Measurements from ENCODE around the gene KAT2B. TPM values are rescaled to one million over a fixed set of nuclear protein-coding genes. Genes with fewer than 3 reads are reported as not detected.

The KAT2B gene
- total and polyA plus RNA-seq, 4 donors: 7.5 to 58.5 (median 16.3) TPM

GRCh38 chr3:20154928-20155327 lies 114.7 kb downstream of the KAT2B start:
- Histone ChIP-seq H3K27me3 (ENCODE audit: control insufficient read depth in 4 of 4, insufficient read depth in 4 of 4, low read length in 3 of 4) (no peaks in the 10 kb centered on the region), H3K4me1 (ENCODE audit: control insufficient read depth in 4 of 4, insufficient read depth in 4 of 4, low read length in 3 of 4) (no peaks in the 10 kb centered on the region), H3K9me3 (ENCODE audit: control insufficient read depth in 4 of 4, low read length in 3 of 4) (no peaks in the 10 kb centered on the region), H3K36me3 (ENCODE audit: control insufficient read depth in 4 of 4, insufficient read depth in 3 of 4, low read depth in 1 of 4, low read length in 3 of 4) (peaks cover 0 to 14% (median 4%) of the 10 kb centered on the region in 4 donors), H3K4me3 (ENCODE audit: low read depth in 1 of 3, low read length in 3 of 3) (no peak overlapping the region), H3K9ac (ENCODE audit: low read depth in 1 of 2, low read length in 2 of 2) (no peak overlapping the region), H3K27ac (ENCODE audit: low read depth in 1 of 2, low read length in 2 of 2) (no peak overlapping the region)
- WGBS: 97% methylated on average over 4 of the region's 4 CpGs
- DNase-seq (ENCODE audit: low spot score): no peak
- TF ChIP-seq REST (IDR thresholded peaks at IDR 0.05) (no peak), JUND (IDR thresholded peaks at IDR 0.05) (no peak), RAD21 (IDR thresholded peaks at IDR 0.05) (no peak), EGR1 (IDR thresholded peaks at IDR 0.05; ENCODE audit: low read depth in 2 of 2) (no peak)

GRCh38 chr3:20160230-20160629 lies 120.0 kb downstream of the KAT2B start:
- Histone ChIP-seq H3K9me3 (ENCODE audit: control insufficient read depth in 4 of 4, low read length in 3 of 4) (no peaks in the 10 kb centered on the region), H3K27ac (ENCODE audit: low read depth in 1 of 2, low read length in 2 of 2) (no peak overlapping the region), H3K4me3 (ENCODE audit: low read depth in 1 of 3, low read length in 3 of 3) (no peak overlapping the region), H3K36me3 (ENCODE audit: control insufficient read depth in 4 of 4, insufficient read depth in 3 of 4, low read depth in 1 of 4, low read length in 3 of 4) (peaks cover 0 to 3% (median 0%) of the 10 kb centered on the region in 4 donors), H3K4me1 (ENCODE audit: control insufficient read depth in 4 of 4, insufficient read depth in 4 of 4, low read length in 3 of 4) (no peaks in the 10 kb centered on the region), H3K27me3 (ENCODE audit: control insufficient read depth in 4 of 4, insufficient read depth in 4 of 4, low read length in 3 of 4) (no peaks in the 10 kb centered on the region), H3K9ac (ENCODE audit: low read depth in 1 of 2, low read length in 2 of 2) (no peak overlapping the region)
- TF ChIP-seq HNF4G (IDR thresholded peaks at IDR 0.05): no peak
- TF ChIP-seq YY1 (IDR thresholded peaks at IDR 0.05): no peak
- TF ChIP-seq TAF1 (conservative IDR thresholded peaks at IDR 0.05): no peak
- no peak for TF ChIP-seq RAD21 (IDR thresholded peaks at IDR 0.05)
- TF ChIP-seq, protein P1, sequence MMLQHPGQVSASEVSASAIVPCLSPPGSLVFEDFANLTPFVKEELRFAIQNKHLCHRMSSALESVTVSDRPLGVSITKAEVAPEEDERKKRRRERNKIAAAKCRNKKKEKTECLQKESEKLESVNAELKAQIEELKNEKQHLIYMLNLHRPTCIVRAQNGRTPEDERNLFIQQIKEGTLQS (IDR thresholded peaks at IDR 0.05): no peak
- TF ChIP-seq SP1 (IDR thresholded peaks at IDR 0.05): no peak
- TF ChIP-seq GABPA (IDR thresholded peaks at IDR 0.05 in 1 of 2, conservative IDR thresholded peaks at IDR 0.05 in 1 of 2): no peak
- no peak for TF ChIP-seq EGR1 (IDR thresholded peaks at IDR 0.05; ENCODE audit: low read depth in 2 of 2)
- TF ChIP-seq RXRA (IDR thresholded peaks at IDR 0.05): no peak
- no peak for TF ChIP-seq HNF4A (conservative IDR thresholded peaks at IDR 0.05)
- TF ChIP-seq REST (IDR thresholded peaks at IDR 0.05): no peak
- TF ChIP-seq MAX (IDR thresholded peaks at IDR 0.05): no peak
- no peak for TF ChIP-seq ZBTB33 (IDR thresholded peaks at IDR 0.05)
- no peak for TF ChIP-seq NR2F2 (IDR thresholded peaks at IDR 0.05)
- TF ChIP-seq FOXA1 (IDR thresholded peaks at IDR 0.05): no peak
- no peak for TF ChIP-seq JUND (IDR thresholded peaks at IDR 0.05)
- TF ChIP-seq, protein P2, sequence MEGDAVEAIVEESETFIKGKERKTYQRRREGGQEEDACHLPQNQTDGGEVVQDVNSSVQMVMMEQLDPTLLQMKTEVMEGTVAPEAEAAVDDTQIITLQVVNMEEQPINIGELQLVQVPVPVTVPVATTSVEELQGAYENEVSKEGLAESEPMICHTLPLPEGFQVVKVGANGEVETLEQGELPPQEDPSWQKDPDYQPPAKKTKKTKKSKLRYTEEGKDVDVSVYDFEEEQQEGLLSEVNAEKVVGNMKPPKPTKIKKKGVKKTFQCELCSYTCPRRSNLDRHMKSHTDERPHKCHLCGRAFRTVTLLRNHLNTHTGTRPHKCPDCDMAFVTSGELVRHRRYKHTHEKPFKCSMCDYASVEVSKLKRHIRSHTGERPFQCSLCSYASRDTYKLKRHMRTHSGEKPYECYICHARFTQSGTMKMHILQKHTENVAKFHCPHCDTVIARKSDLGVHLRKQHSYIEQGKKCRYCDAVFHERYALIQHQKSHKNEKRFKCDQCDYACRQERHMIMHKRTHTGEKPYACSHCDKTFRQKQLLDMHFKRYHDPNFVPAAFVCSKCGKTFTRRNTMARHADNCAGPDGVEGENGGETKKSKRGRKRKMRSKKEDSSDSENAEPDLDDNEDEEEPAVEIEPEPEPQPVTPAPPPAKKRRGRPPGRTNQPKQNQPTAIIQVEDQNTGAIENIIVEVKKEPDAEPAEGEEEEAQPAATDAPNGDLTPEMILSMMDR (IDR thresholded peaks at IDR 0.05; ENCODE audit: low read depth, low read length, missing input control): no peak
- DNase-seq (ENCODE audit: low spot score): no peak
